NCI-H146 (cell line): ENCODE results near the gene DCTN4.
"Not testable (repeated sequence)": the region's sequence is repeated elsewhere in the genome, so short reads cannot be mapped to it uniquely, and the experiment has no call there.

Experiments used
- DNase-seq: peaks from one replicate; lab custom pipeline; 2025; lab: John Stamatoyannopoulos, UW

DCTN4 gene

GRCh38 chr5:150758531-150759333 lies at the start of gene DCTN4:
Gene DCTN4, minus strand, starts transcription at chr5:150759017. Its CDS starts 24 bp downstream, at chr5:150758993.
- peak; percentile 95 for DNase-seq

- no peak for DNase-seq
Measured at GRCh38 chr5:150804388-150804787, 45.6 kb upstream of the DCTN4 start.

GRCh38 chr5:150801117-150801927 lies 42.5 kb upstream of the DCTN4 start:
- peak; percentile 28 for DNase-seq

- no peak for DNase-seq
Measured at GRCh38 chr5:150797384-150797783, 38.6 kb upstream of the DCTN4 start.

- no peak for DNase-seq
Measured at GRCh38 chr5:150794927-150795326, 36.1 kb upstream of the DCTN4 start.

- DNase-seq: not testable (repeated sequence)
Measured at GRCh38 chr5:150793423-150793888, 34.6 kb upstream of the DCTN4 start.

- no peak for DNase-seq
Measured at GRCh38 chr5:150791536-150791935, 32.7 kb upstream of the DCTN4 start.

- no peak for DNase-seq
Measured at GRCh38 chr5:150789943-150790611, 31.3 kb upstream of the DCTN4 start.

- no peak for DNase-seq
Measured at GRCh38 chr5:150789450-150789849, 30.6 kb upstream of the DCTN4 start.

- no peak for DNase-seq
Measured at GRCh38 chr5:150788977-150789376, 30.2 kb upstream of the DCTN4 start.

GRCh38 chr5:150787656-150788055 lies 28.8 kb upstream of the DCTN4 start:
- DNase-seq: no peak

GRCh38 chr5:150786876-150787275 lies 28.1 kb upstream of the DCTN4 start:
- DNase-seq: no peak

- no peak for DNase-seq
Measured at GRCh38 chr5:150785950-150786349, 27.1 kb upstream of the DCTN4 start.

GRCh38 chr5:150783422-150783928 lies 24.7 kb upstream of the DCTN4 start:
- peak; percentile 81 for DNase-seq

GRCh38 chr5:150782850-150783249 lies 24.0 kb upstream of the DCTN4 start:
- no peak for DNase-seq

- no peak for DNase-seq
Measured at GRCh38 chr5:150781706-150782614, 23.1 kb upstream of the DCTN4 start.

GRCh38 chr5:150780816-150781221 lies 22.0 kb upstream of the DCTN4 start:
- no peak for DNase-seq

- no peak for DNase-seq
Measured at GRCh38 chr5:150780187-150780692, 21.4 kb upstream of the DCTN4 start.

- no peak for DNase-seq
Measured at GRCh38 chr5:150779397-150780186, 20.8 kb upstream of the DCTN4 start.
